Esophagus muscularis mucosa (tissue), 3 donors: ENCODE measurements around the gene NOD2.

Experiments
- POLR2AphosphoS5 ChIP-seq, 2 donors: sonication (generic); formaldehyde crosslinking; IDR thresholded peaks; one replicate each; pipeline ENCODE4 v1.6.1; 2017; ENCODE audit warnings: antibody characterized with exemption in 2 of 2
- TF ChIP-seq, protein P1 (sequence below), 3 experiments: fragments of 200-600 bp in 2 of 3; fragments of 450-650 bp in 1 of 3; sonication (generic) in 2 of 3; IDR thresholded peaks; one replicate each; pipeline ENCODE4 v1.5.1; 2017 to 2019; ENCODE audit warnings: antibody characterized with exemption in 3 of 3, mild to moderate bottlenecking in 2 of 3, moderate library complexity in 1 of 3

- no peak for TF ChIP-seq POLR2AphosphoS5 (IDR thresholded peaks at IDR 0.05)
- TF ChIP-seq, protein P1, sequence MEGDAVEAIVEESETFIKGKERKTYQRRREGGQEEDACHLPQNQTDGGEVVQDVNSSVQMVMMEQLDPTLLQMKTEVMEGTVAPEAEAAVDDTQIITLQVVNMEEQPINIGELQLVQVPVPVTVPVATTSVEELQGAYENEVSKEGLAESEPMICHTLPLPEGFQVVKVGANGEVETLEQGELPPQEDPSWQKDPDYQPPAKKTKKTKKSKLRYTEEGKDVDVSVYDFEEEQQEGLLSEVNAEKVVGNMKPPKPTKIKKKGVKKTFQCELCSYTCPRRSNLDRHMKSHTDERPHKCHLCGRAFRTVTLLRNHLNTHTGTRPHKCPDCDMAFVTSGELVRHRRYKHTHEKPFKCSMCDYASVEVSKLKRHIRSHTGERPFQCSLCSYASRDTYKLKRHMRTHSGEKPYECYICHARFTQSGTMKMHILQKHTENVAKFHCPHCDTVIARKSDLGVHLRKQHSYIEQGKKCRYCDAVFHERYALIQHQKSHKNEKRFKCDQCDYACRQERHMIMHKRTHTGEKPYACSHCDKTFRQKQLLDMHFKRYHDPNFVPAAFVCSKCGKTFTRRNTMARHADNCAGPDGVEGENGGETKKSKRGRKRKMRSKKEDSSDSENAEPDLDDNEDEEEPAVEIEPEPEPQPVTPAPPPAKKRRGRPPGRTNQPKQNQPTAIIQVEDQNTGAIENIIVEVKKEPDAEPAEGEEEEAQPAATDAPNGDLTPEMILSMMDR (IDR thresholded peaks at IDR 0.05), result no peak
Measured at GRCh38 chr16:50717091-50717490, 23.7 kb downstream of the NOD2 start.
